DMS53 (cell line): ENCODE measurements around the gene ANO6.
"Not testable (repeated sequence)": the region's sequence is repeated elsewhere in the genome, so short reads cannot be mapped to it uniquely, and the experiment has no call there.

Source experiments
- DNase-seq: peaks from one replicate; lab custom pipeline; 2025; lab: John Stamatoyannopoulos, UW

Gene ANO6

DNA sequence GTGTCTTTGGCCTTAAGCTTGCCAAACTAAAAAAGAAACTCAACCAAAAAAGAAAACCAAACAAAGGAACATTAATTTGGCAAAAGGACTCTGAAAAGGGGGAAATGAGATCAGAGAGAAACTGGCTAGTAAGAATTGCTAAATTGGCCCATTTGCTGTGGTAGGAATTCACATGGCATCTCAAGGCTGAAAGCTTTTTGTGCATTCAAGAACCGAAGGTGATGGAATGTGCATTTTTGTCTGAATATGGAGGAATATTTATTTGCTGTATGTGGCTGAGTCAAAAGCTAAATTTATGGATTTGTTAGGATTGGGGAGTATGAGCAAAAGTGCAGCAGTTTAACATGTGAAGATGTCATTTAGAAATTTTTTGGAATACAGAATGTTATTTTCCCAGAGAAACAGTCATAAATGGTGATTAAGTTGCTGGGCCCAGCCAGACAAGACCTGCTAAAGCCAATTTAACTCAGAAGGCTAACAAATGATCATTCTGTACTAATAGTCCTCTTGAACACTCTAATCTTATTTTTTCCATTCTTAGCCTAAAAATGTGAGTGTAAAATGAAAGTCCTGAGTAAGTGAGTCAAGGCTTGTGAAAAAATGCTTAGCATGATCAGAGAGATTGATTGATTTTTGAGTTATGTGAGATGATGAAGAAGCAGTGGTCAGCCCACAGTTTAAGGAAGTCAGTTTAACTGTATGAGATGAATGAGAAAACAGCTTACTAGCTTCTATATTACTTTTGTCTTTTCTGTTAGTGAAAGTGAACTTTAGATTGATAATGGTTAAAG, 94.1 kb downstream of the ANO6 start:
- no peak for DNase-seq

- no peak for DNase-seq
Measured at GRCh38 chr12:45310627-45310968, 94.7 kb downstream of the ANO6 start.

DNA sequence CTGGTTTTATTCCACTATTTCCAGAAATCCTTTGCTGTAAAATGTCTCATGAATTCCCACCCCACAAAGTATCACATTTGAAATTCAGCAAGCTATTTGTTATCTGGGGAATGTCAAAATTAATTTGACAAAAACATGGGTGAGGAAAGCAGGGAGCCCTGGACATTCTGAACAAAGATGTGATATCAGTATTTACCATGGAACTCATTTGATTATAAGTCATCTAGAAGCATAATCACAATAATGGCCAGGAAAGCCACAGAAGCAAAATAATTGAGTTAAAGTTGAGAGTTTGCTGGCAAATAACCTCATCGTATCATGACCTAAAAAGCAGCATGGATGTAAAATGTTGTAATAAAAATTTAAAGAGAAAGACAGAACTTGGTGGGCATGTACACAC, 96.1 kb downstream of the ANO6 start:
- no peak for DNase-seq

GRCh38 chr12:45314770-45315169, 98.9 kb downstream of the ANO6 start:
- no peak for DNase-seq

DNA sequence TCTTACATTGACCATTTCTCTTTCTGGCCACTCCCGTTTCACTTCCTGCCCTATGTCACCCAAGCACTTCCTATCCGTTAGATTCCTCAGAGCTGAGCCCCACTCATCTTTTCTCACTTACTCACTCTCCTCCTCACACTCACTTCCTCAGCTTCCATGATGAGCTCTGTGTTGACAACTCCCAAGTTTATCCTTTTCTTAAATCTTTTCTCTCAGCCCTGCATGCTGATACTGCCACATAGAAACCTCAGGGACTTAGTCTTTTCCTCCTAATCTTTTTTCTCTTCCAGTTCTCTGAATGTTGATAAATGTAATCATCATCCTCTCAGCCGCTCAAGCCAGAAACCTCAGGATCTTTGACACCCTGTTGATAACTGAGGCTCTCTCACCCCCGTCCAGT, 99.6 kb downstream of the ANO6 start:
- no peak for DNase-seq

DNA sequence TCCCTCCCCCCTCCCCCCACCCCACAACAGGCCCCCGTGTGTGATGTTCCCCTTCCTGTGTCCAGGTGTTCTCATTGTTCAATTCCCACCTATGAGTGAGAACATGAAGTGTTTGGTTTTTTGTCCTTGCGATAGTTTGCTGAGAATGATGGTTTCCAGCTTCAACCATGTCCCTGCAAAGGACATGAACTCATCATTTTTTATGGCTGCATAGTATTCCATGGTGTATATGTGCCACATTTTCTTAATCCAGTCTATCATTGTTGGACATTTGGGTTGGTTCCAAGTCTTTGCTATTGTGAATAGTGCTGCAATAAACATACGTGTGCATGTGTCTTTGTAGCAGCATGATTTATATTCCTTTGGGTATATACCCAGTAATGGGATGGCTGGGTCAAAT, 101.4 kb downstream of the ANO6 start:
- not testable (repeated sequence) for DNase-seq

- no peak for DNase-seq
Measured at GRCh38 chr12:45322810-45323209, 106.9 kb downstream of the ANO6 start.

DNA sequence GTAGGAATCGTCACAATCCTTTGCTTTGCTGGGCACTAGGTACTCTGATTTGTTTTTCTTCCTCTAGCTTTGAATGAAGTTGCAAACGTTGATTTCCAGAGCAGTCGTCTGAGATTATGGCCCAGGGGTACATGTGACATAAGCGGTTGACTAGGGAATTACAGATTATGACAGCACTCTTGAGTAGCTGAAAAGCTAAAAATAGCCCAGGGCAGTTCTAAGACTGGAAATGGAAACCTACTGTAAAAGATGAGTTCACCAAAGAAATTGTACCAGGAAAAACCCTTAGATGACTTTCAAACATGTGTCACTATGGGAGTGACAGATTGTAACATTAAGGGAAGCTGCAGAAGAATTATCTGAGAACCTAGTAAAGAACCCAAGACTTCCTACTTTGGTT, 108.5 kb downstream of the ANO6 start:
- no peak for DNase-seq

- no peak for DNase-seq
Measured at GRCh38 chr12:45326358-45326975, 110.6 kb downstream of the ANO6 start.

DNA sequence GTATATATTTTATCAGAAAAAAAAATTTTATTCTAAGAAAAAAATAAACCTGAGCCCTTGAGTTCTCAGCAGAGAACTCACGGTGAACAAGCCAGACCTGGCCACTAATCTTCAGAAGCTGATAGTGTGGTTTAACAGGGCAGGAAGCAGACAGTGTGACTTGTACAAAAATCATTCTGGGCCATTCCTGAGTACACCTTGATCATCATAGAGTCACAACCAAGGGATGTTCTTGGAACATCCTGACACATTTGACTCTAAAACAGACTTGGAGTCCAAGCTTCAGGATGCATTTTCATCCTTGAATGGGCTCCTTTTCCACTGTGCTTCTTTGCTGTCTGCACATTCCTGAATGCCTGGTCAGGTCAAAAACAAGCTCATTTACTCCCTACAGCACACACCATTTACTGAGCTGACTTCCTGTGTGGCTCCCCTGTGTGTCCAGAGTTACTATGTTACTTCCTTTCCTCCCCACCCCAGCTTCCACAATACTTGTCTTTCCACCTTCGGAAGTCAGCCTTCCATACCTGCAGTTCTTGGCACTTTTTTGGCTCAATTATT, 112.0 kb downstream of the ANO6 start:
- DNase-seq: no peak

DNA sequence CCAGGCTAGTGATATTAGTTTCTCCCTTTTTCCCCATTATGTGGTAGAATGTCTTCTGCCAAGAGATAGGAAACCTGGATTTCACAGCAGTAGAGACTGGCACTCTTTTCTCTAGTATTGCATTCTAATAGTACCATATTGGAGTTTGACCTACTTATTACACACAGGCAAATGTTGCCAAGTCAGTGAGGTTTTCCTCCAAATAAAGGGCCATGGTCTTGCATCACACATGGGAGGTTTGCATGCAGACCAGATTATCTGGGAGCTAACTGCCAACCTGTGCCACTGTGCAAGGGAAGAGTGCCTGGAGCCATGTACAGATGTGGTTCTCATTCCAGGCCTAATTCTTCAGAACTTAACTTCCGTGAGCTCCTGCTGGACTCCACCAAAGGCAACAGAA, 113.3 kb downstream of the ANO6 start:
- DNase-seq: no peak

DNA sequence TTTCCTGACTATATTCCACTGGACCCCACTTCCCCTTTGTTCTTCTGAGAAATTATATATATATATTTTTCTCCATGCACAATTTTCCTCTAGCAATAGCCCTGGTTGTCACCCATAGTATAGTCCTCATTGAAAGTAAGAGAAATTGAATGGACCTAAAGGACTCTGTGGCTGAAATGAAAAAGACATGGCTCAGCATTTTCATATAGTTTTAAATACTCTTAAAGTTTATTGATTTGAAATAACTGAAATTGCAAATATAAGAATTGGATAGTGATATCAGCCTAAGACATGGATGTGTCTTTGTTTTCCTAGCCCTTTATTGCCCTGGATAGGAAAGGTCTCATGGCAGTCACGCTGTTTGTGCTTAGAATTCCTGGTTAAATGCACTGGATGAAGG, 113.8 kb downstream of the ANO6 start:
- DNase-seq: no peak

- DNase-seq: no peak
Measured at GRCh38 chr12:45331552-45331951, 115.7 kb downstream of the ANO6 start.

DNA sequence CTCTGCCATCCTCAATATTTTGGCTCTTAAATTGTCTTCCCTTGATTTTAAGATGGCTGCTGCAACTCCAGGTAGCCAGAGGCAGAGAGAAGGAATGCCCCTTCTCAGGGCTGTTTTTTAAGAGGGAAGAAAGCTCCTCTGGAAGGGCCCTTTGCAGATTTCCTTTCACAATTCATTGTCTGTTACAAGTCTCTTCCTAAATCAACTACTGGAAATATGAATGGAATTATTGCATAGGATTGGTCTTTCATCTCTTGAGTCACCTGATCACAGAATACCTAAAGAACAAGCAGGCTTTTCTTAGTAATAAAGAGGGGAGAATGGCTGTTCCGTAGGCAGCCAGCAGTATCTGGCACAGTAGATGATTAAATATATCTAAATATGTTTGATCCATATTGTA, 118.5 kb downstream of the ANO6 start:
- DNase-seq: no peak

GRCh38 chr12:45336331-45336730, 120.4 kb downstream of the ANO6 start:
- peak; percentile 86 for DNase-seq

DNA sequence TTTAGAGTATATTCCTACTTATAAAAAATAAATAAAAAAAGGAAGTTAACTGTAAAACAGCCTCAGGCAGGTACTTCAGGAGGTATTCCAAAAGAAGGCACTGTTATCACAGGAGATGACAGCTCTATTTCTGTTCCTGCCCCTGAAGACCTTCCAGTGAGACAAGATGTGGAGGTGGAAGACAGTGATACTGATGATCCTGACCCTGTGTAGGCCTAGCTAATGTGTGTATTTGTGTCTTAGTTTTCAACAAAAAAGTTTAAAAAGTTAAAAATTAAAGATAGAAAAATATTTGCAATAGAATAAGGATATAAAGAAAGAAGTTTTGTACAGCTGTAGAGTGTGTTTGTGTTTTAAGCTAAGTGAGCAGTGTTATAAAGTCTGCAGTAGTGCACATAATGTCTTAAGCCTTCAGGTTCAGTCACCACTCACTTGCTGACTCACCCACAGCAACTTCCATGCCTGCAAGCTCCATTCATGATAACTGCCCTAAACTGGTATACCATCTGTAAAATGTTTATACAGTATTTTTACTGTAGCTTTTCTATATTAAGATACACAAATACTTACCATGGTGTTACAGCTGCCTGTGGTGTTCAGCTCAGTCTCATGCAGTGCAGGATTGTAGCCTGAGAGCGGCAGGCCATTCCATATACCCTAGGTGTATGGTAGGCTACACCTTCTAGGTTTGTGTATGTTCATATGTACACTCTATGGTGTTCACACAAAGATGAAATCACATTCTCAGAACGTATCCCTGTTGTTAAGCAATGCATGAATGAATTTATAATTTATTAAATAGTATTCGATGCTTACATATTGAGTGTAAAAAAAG, 121.1 kb downstream of the ANO6 start:
- DNase-seq: peak; percentile 91

GRCh38 chr12:45337835-45338234, 121.9 kb downstream of the ANO6 start:
- no peak for DNase-seq

GRCh38 chr12:45338272-45338671, 122.4 kb downstream of the ANO6 start:
- no peak for DNase-seq

DNA sequence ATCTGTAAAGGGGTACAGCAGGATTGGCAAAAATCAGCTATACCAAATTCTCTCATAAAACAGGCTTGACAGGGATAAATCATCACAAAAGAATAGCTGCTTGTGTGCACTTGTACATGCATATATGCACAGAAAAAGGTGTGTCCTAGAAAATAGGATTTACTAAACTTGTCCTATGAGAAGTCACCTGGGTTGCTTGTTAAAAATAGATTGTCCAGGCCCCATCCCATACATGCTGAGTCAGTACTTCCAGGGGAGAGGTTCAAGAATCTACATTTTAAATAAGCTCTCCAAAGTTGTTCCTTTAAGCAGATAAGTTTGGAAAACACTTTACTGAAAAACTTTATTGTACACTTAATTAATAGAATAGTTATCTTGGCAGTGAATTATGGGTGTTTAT, 123.1 kb downstream of the ANO6 start:
- DNase-seq: no peak

GRCh38 chr12:45342171-45342570, 126.3 kb downstream of the ANO6 start:
- DNase-seq: no peak

DNA sequence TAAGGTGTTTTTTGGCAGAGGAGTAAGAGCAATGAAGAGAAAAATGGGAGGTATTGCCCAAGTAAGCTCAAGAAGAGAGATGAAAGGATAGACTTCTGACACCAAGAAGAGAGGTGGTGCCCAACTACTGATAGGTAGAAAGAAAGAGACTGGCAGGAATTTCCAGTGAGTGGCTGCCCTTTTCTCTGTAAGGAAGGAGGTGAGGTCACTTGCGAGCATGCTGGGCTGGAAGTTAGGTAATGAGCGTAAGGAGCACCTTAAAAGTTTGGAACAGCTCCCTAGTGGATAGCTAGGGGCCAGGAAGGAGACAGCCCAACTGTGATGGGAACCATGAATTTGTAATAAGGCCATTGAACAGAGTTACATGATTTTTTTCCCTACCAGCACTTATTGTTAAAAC, 127.0 kb downstream of the ANO6 start:
- no peak for DNase-seq

DNA sequence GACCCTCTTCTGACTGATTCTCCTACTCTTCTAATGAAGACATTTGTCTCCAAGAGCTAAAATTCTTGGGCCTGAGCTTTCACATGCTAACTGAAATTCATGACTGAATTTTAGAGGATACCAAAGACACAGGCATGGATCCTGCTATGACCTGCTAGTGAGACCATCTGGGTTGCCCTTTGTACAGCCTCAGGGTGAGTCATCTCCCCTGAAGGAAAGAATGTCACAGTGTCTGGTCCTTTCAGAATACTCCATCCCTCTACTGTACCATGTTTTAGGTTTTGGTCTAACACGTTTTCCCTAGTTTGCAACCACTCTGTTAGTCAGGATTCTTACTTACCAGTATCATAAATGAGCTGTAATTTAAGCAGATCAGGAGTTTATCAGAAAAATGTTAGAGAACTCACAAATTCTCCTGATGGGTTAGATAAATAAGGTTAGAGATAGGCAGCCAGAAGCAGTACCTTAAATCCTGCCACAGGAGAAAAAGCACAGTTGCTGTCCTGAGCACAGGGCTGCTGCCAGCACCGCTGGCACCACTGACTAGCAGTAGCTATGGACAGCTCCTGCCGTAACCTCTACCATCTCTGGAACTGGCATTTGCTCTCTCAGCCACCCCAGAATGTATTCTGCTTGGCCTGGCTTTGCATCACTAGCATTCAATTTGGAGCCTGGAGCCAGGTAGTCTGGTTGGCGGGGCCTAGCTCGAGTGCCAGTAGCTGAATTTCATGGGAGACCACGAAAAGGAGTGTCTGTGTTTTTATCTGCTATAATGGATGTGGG, 127.6 kb downstream of the ANO6 start:
- DNase-seq: peak; percentile 52
